Stimulated activated CD4-positive, alpha-beta T cell treated with anti-CD3 and anti-CD28 coated beads, Interleukin-4, amount 100 ng/mL, for 24 hours (primary cell): ENCODE measurements around the gene NKRF.

Experiments
- DNase-seq: peaks from one replicate; pipeline ENCODE4 v3.0.0-alpha.2; 2020

NKRF gene

DNA sequence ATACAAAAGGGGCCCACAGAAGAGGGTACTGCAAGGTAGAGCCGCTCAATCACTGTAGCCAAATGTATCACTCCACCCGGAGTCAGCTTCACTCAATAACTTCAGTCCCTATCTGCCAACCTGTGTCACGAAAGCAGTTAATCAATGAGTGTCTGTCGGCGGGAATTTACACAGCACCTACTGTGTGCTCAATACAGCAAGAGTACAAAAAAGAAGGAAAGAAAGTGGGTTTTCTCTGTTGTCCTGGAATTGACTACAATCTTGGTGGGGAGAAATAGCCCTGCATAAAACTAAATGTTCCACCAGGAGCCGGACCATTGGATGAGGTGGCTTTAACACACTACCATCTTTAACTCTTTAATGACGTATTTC, 780 bp upstream of the NKRF start:
- DNase-seq = no peak

GRCh38 chrX:119605464-119606279, 552 bp downstream of the NKRF start:
- DNase-seq = peak; percentile 42

GRCh38 chrX:119604766-119605463, 1.3 kb downstream of the NKRF start:
- no peak for DNase-seq

DNA sequence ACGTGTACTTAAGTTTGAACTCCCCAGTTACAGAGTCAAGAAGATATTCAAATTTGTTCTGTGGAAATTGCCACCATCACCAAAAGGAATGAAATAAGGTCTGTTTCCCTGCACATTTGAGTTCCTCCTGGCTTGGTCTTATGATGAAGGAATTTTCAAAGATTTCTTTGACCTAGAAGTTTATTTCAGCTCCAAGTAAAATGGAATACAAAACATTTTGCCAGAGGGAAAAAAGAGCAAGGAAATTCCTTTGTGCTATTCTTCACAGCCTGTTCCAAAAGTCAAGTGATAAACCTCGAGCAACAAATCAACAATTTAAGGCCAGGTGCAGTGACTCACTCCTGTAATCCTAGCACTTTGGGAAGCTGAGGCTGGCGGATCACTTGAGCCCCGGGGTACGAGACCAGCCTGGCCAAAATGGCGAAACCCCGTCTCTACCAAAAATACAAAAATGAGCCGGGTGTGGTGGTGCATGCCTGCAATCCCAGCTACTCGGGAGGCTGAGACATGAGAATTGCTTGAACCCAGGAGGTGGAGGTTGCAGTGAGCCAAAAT, 3.4 kb downstream of the NKRF start:
- no peak for DNase-seq

DNA sequence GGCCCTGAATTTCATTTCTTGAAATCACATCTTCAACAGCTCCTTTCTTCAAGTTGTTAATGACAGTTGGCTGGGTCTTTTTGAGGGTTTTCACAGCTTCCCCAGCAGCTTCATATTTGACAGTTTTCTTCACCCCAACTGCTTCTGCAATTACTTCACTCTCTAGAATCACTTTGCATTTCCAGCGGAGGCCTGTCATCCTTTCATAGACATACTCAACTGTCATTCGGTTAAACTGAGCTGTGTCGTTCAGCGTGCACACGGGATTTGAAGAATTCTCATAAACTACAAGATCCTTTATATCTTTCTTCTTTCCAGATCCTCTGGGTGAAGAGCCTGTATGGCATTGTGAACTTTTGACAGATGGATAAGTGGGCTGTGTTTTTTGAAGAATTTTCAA, 16.4 kb downstream of the NKRF start:
- no peak for DNase-seq

DNA sequence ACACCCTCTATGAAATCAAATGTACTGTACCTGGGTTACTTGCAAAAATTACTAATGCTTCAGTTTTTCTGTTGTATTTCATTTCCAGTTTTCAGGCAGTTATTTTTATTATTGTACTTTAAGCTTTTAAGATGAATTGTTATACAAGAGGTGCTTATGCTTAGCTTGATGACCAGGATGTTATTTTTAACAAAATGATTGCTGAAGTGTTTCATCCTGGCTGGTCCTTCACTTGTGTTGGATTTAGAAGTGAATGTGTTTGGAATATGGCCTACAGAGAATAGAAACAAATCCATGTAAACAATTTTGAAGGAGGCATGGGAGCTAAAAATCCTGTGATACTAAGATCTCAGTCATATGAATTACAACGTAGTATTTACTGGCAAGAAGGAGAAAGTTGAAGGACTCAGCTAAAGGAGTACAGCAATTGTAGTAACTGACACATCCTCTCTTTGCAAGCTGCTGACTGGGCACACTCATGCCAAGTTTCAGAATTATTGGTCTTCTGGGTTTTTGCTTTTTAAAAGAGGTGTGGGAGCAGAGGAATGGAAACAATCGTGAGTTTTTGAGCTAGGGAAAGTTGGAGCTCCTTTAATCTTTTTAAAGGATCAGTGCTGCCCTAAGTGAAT, 22.7 kb downstream of the NKRF start:
- DNase-seq = no peak

- DNase-seq = no peak
Measured at GRCh38 chrX:119579414-119579813, 26.8 kb downstream of the NKRF start.

- peak; percentile 89 for DNase-seq
Measured at GRCh38 chrX:119574394-119575266, 31.6 kb downstream of the NKRF start, which contains the start of gene UBE2A. UBE2A (plus strand) TSS chrX:119574563; CDS start chrX:119574712, 149 bp downstream.

GRCh38 chrX:119573840-119574393, 32.3 kb downstream of the NKRF start:
- DNase-seq = no peak

- no peak for DNase-seq
Measured at GRCh38 chrX:119573222-119573621, 33.0 kb downstream of the NKRF start.

DNA sequence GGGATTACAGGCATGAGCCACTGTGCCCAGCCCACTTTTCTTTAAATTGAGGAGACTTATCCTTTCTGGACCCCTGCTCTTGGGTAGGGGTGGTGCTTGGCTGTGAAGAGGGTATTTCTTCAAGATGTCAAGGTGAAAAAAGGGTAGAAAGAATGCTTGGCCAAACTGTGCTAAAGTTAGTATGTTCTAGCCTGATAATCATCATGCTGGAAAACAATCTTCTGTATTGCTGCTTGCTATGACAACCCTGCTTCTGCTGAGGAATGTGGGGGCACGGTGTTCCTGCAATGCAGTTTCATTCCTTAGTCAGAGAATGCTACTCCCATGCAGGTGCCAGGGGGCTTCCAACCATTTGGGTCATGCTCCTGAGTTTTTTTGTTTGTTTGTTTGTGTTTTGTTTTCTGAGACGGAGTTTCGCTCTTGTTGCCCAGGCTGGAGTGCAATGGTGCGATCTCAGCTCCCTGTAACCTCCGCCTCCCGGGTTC, 35.8 kb downstream of the NKRF start:
- DNase-seq = no peak

DNA sequence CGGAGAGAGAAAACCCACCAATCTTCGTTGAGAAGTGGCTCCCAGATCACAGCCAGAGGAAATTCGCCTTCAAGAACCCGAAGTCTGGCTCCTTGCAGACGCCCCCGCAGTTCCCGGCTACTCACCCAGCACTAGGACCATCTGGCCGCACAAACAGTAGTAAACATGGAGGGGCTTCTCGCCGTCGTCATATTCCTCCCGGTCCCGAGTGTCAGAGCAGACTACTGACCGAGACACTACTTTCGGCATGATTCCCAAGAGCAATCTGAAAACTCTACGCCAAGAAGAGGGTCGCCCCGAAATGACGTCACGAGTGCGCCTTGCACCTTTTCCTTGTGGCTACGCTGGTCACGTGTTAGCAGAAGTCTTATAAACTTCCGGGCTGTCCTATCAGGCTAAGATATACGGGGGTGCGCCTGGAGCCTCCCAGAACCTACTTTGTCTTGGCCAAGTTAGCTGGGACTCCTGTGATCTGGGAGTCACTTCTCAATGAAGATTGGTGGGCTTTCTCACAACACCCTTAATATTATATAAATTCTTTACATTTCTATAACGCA, 41.0 kb downstream of the NKRF start, which contains the start of gene STEEP1:
Gene STEEP1 (minus strand): TSS at position 303 of the 557 bp plus-strand sequence. CDS start 54 bp downstream, at position 249.
- DNase-seq = peak; percentile 87

- DNase-seq = no peak
Measured at GRCh38 chrX:119552508-119552907, 53.7 kb downstream of the NKRF start.

GRCh38 chrX:119549327-119550016, 56.8 kb downstream of the NKRF start:
- no peak for DNase-seq

DNA sequence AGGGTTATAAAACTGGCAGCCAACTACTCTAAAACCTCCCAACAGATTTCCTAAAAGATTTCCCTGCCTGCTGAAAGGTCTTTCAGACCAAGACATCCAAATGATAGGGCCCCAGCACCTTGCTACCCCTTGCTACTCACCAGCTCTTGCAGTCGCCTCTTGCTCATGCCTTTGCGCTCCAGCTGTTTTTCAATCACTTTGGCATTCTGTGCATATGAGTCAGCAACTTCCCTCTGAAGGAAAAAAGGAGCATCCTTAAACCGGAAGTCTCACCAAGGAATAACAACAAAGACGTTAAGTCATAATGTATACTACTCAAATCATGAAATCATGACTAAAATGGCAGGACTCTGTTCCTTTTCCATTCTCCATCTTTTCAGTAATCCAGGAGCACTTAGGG, 65.0 kb downstream of the NKRF start:
- DNase-seq = no peak

DNA sequence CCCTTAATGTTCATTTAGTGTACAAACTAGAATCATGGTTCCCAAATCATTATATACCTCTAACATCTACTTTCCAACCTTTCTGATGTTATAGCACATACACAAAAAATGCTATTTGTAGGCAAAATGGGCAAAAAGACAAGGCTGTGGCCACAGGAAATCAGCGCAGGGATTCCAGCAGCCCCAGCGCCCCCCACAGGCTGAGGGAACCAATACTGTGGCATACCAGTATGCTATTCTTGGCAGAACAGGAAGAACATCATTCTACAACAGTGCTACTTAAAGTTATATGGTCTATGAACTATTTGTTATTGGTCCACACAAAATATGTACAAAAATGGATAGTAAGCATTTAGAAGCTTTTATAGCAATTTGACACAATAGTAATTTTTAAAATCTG, 66.4 kb downstream of the NKRF start:
- DNase-seq = no peak
